Mesenchymal stem cell (in vitro differentiated cells and primary cell): Measurements from ENCODE around the gene C22orf39.
A peak's percentile ranks its signal among the peaks of the same experiment; 100 is the strongest.

ENCODE experiments used
- DNase-seq: peaks from one replicate; pipeline ENCODE4 v3.0.0-alpha.2; 2013
- H2AFZ ChIP-seq: one replicate; pipeline ENCODE4 v1.6.1; 2013; ENCODE audit warnings: low read depth, mild to moderate bottlenecking, control low read depth, inconsistent platforms, low read length, moderate library complexity
- H2AK5ac ChIP-seq: 2 replicates; pipeline ENCODE4 v1.6.1; 2013; ENCODE audit warnings: low read length, moderate library complexity, mild to moderate bottlenecking, inconsistent platforms; ENCODE audit not compliant: severe bottlenecking
- H2BK120ac ChIP-seq: one replicate; pipeline ENCODE4 v1.6.1; 2013; ENCODE audit warnings: low read depth, mild to moderate bottlenecking, inconsistent platforms, low read length, moderate library complexity
- H2BK12ac ChIP-seq, 2 experiments: one replicate each; pipeline ENCODE4 v1.6.1; 2013; ENCODE audit warnings: inconsistent platforms in 2 of 2, low read length in 2 of 2, mild to moderate bottlenecking in 2 of 2, moderate library complexity in 2 of 2, control low read depth in 1 of 2
- H2BK15ac ChIP-seq: one replicate; pipeline ENCODE4 v1.6.1; 2013; ENCODE audit warnings: mild to moderate bottlenecking, low read depth, inconsistent platforms; ENCODE audit not compliant: poor library complexity, severe bottlenecking
- H2BK5ac ChIP-seq: 2 replicates; pipeline ENCODE4 v1.6.1; 2013; ENCODE audit warnings: low read depth, mild to moderate bottlenecking, low read length, control low read depth, inconsistent platforms; ENCODE audit not compliant: poor library complexity, severe bottlenecking
- H3K14ac ChIP-seq, 2 experiments: one replicate each; pipeline ENCODE4 v1.6.1; 2013; ENCODE audit warnings: inconsistent platforms in 2 of 2, low read length in 2 of 2, control low read depth in 1 of 2, mild to moderate bottlenecking in 1 of 2, moderate library complexity in 1 of 2
- H3K18ac ChIP-seq, 2 experiments: one replicate each; pipeline ENCODE4 v1.6.1; 2013; ENCODE audit warnings: inconsistent platforms in 2 of 2, low read length in 2 of 2, control low read depth in 1 of 2, low read depth in 1 of 2, mild to moderate bottlenecking in 1 of 2
- H3K23ac ChIP-seq, 2 experiments: one replicate each; pipeline ENCODE4 v1.6.1; 2013; ENCODE audit warnings: inconsistent platforms in 2 of 2, low read length in 2 of 2, mild to moderate bottlenecking in 2 of 2, moderate library complexity in 2 of 2, control low read depth in 1 of 2
- H3K27ac ChIP-seq: 2 replicates; pipeline ENCODE4 v1.5.1; 2013; ENCODE audit warnings: mild to moderate bottlenecking, moderate library complexity, low read length, control low read depth, inconsistent platforms; ENCODE audit not compliant: poor library complexity, severe bottlenecking
- H3K27me3 ChIP-seq, 2 experiments: 2 replicates each; pipeline versions ENCODE4 v1.6.1 to v1.7.0; 2013; ENCODE audit warnings: low read length in 2 of 2, mild to moderate bottlenecking in 2 of 2, moderate library complexity in 2 of 2, control low read depth in 1 of 2, inconsistent platforms in 1 of 2; ENCODE audit not compliant: control insufficient read depth in 1 of 2, insufficient read depth in 1 of 2
- H3K36me3 ChIP-seq, 2 experiments: 2 replicates each; pipeline versions ENCODE4 v1.6.1 to v1.7.0; 2013; ENCODE audit warnings: low read length in 2 of 2, control low read depth in 1 of 2, inconsistent platforms in 1 of 2, low read depth in 1 of 2, mild to moderate bottlenecking in 1 of 2; ENCODE audit not compliant: insufficient read depth in 2 of 2, control insufficient read depth in 1 of 2
- H3K4ac ChIP-seq, 2 experiments: one replicate each; pipeline ENCODE4 v1.6.1; 2013; ENCODE audit warnings: inconsistent platforms in 2 of 2, low read length in 2 of 2, mild to moderate bottlenecking in 2 of 2, moderate library complexity in 2 of 2, control low read depth in 1 of 2, low read depth in 1 of 2
- H3K4me1 ChIP-seq: 2 replicates; pipeline ENCODE4 v1.6.1; 2013; ENCODE audit warnings: low read depth, low read length, control low read depth; ENCODE audit not compliant: control insufficient read depth, insufficient read depth
- H3K4me2 ChIP-seq: 2 replicates; pipeline ENCODE4 v1.6.1; 2013; ENCODE audit warnings: low read length, mild to moderate bottlenecking, inconsistent platforms; ENCODE audit not compliant: poor library complexity, severe bottlenecking
- H3K4me3 ChIP-seq, 2 experiments: 2 replicates each; pipeline versions ENCODE4 v1.5.1 to v1.7.0; 2013; ENCODE audit warnings: low read length in 2 of 2, mild to moderate bottlenecking in 2 of 2, control low read depth in 1 of 2, low read depth in 1 of 2; ENCODE audit not compliant: insufficient read depth in 1 of 2
- H3K79me1 ChIP-seq: replicated peaks from 2 replicates; pipeline ENCODE4 v1.6.1; 2013; ENCODE audit warnings: mild to moderate bottlenecking, control low read depth, low read length, inconsistent platforms; ENCODE audit not compliant: poor library complexity, severe bottlenecking
- H3K9ac ChIP-seq: 2 replicates; pipeline ENCODE4 v1.7.0; 2013; ENCODE audit warnings: mild to moderate bottlenecking, low read length, moderate library complexity
- H3K9me3 ChIP-seq: 2 replicates; pipeline ENCODE4 v1.7.0; 2013; ENCODE audit warnings: mild to moderate bottlenecking, low read length; ENCODE audit not compliant: control insufficient read depth
- H4K8ac ChIP-seq: one replicate; pipeline ENCODE4 v1.6.1; 2013; ENCODE audit warnings: inconsistent platforms, mild to moderate bottlenecking, low read length, moderate library complexity
- H4K91ac ChIP-seq: one replicate; pipeline ENCODE4 v1.6.1; 2013; ENCODE audit warnings: mild to moderate bottlenecking, low read length, inconsistent platforms
- WGBS: methylation state at CpG from one replicate; pipeline ENCODE4 v1.1.7; 2013; ENCODE audit warnings: mixed read lengths; 5-methylcytosine and 5-hydroxymethylcytosine counted together

The C22orf39 gene

DNA sequence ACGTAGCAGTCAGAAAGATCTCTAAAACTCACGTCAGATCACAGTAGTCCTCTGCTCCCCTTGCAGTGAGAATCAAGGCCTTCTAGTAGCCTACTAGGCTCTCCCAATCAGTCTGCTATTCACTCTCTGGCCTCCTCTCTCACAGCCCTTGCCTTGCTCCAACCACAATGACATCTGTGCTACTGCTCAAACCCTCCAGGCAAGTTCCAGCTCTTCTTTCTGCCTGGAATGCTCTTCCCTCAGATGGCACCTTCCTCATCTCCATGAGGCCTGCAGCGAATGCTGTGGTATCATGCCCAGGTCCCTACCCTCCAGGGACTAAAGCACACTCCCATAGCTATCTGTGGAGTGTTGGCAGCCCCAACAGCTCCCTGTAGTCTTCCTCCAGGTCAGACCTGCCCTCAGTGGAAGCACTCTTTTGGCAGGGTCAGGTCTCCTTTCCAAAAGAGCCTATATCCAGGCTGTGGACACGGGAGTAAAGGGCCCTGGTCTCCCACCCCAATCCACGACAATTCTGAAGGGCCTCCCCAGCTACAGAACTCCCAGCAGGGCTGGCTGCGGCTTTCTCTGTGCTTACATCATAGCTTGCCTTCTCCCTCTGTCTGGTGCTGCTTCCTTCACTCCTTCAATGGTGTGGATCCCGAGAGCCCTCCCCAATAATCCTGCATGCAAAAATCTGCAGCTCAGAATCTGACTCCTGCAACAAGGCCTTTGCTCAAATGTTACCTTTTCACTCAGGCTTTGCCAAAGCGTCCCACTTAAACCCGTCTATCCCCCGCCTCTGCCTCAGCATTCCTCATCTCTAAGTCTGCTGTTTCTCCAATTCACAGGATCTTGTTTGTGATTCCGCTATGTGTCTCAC, 24.8 kb downstream of the C22orf39 start:
- WGBS: 76% methylated on average over 11 of the region's 11 CpGs
- H4K91ac ChIP-seq: no peak overlapping the region
- no peak overlapping the region for H3K4ac ChIP-seq
- H3K4me1 ChIP-seq: peaks cover 11% of the 10 kb centered on the region
- H3K4me2 ChIP-seq: no peak overlapping the region
- H3K23ac ChIP-seq: no peak overlapping the region
- H2BK15ac ChIP-seq: no peak overlapping the region
- H3K36me3 ChIP-seq: peaks cover 0 to 3% of the 10 kb centered on the region in 2 experiments
- H3K4me3 ChIP-seq: no peak overlapping the region
- peak overlapping the region; percentile 9 for H3K9ac ChIP-seq
- H2BK120ac ChIP-seq: no peak overlapping the region
- no peak overlapping the region for H3K14ac ChIP-seq
- no peak overlapping the region for H3K27ac ChIP-seq
- no peak overlapping the region for H2BK5ac ChIP-seq
- no peak overlapping the region for H4K8ac ChIP-seq
- H2AFZ ChIP-seq: no peak overlapping the region
- H3K9me3 ChIP-seq: no peaks in the 10 kb centered on the region
- H3K27me3 ChIP-seq: no peaks in the 10 kb centered on the region
- no peak overlapping the region for H2AK5ac ChIP-seq
- no peak overlapping the region for H2BK12ac ChIP-seq
- H3K18ac ChIP-seq: no peak overlapping the region
- DNase-seq: no peak
- H3K79me1 ChIP-seq: peaks cover 13% of the 10 kb centered on the region

DNA sequence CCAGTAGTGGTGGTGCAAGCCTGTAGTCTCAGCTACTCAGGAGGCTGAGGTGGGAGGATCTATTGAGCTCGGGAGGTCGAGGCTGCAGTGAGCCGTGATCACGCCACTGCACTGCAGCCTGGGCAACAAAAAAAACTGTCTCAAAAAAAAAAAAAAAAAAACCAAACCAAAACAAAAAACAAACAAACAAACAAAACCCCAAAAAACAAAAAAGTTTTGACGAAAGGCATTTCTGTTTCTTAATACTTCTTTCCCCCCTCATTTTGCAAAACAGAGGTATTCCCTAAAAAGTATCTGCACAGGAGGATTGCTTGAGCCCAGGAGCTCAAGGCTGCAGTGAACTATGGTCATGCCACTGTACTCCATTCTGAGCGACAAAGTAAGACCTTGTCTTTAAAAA, 27.2 kb downstream of the C22orf39 start:
- no peak for DNase-seq
- Histone ChIP-seq H3K36me3 (peaks cover 0 to 3% of the 10 kb centered on the region in 2 experiments), H3K14ac (no peak overlapping the region), H3K27me3 (no peaks in the 10 kb centered on the region), H3K9me3 (no peaks in the 10 kb centered on the region), H3K4me3 (no peak overlapping the region), H4K91ac (no peak overlapping the region), H3K9ac (no peak overlapping the region), H2BK5ac (no peak overlapping the region), H3K4me2 (no peak overlapping the region), H4K8ac (no peak overlapping the region), H2AFZ (no peak overlapping the region), H3K79me1 (peaks cover 14% of the 10 kb centered on the region), H2BK15ac (no peak overlapping the region), H3K23ac (no peak overlapping the region), H3K18ac (no peak overlapping the region), H3K27ac (no peak overlapping the region), H2BK120ac (no peak overlapping the region), H2BK12ac (no peak overlapping the region), H3K4ac (no peak overlapping the region), H3K4me1 (peaks cover 11% of the 10 kb centered on the region), H2AK5ac (no peak overlapping the region)
- WGBS: 89% methylated on average over 5 of the region's 6 CpGs

DNA sequence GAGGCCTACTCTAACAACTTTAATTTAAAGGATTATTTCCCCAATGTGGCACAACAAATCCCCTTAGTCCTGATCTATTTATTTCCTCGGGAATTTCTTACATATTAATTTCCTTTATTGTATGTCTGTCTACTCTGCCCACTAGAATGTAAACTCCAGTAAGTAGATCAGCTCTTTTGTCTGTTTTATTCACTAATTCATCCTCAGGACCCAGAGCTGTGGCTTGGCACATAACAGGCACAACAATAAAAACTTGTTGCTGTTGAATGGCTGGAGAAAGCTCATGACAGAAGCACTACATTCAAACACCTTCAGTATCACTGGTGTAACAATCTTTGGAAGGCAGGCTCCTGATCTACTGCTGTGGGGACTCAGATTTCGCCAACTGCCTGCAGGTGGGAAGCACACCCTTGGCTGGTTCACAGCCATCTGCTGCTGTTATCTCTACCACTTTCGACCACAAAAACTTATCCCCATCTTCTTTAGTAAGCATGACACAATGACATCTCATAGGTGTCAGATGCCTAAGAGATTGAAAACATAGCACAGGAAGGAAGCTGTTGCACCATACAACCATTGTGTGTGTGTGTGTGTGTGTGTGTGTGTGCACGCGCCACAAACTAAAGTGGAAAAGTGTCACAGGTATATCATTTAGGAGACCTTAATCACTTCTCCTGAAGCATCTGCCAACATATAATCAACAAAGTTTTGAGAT, 27.9 kb downstream of the C22orf39 start:
- WGBS: 100% methylated on average over 2 of the region's 5 CpGs
- H3K36me3 ChIP-seq: no peaks in the 10 kb centered on the region

DNA sequence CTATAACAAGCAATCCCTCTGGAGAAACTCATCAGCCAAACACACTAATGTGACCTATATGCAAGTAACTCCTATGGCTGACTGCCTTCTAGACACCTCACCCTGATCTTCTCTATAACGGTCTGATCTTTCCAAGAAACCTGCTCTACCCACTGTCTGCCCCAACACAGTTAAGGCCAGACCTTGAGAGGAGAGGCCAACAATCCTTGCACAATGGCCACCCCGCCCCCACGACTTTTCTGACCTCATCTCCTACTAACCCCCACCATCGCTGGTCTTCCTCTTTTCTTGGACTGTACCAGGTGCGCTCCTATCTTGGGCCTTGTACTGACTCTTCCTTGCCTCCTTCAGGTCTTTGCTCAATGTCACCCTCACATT, 28.4 kb downstream of the C22orf39 start:
- Histone ChIP-seq H4K8ac (no peak overlapping the region), H2BK12ac (no peak overlapping the region), H4K91ac (no peak overlapping the region), H3K4me2 (no peak overlapping the region), H2BK120ac (no peak overlapping the region), H3K36me3 (no peaks in the 10 kb centered on the region), H2AK5ac (no peak overlapping the region), H3K9me3 (no peaks in the 10 kb centered on the region), H3K9ac (no peak overlapping the region), H3K4ac (no peak overlapping the region), H2BK15ac (no peak overlapping the region), H3K18ac (no peak overlapping the region), H3K14ac (no peak overlapping the region), H3K4me1 (peaks cover 11% of the 10 kb centered on the region), H2AFZ (no peak overlapping the region), H3K79me1 (peaks cover 12% of the 10 kb centered on the region), H3K23ac (no peak overlapping the region), H3K4me3 (no peak overlapping the region), H2BK5ac (no peak overlapping the region), H3K27me3 (no peaks in the 10 kb centered on the region), H3K27ac (no peak overlapping the region)
- no peak for DNase-seq
- WGBS: 97% methylated on average over 5 of the region's 5 CpGs

More for the DNA sequence above, 27.9 kb downstream of the C22orf39 start:
- Histone ChIP-seq H3K27me3 (no peaks in the 10 kb centered on the region), H3K9ac (no peak overlapping the region), H4K91ac (no peak overlapping the region), H2BK120ac (no peak overlapping the region), H2AFZ (no peak overlapping the region), H3K4me1 (peaks cover 11% of the 10 kb centered on the region), H3K4ac (no peak overlapping the region), H3K23ac (no peak overlapping the region), H4K8ac (no peak overlapping the region), H3K9me3 (no peaks in the 10 kb centered on the region), H2BK12ac (no peak overlapping the region), H3K79me1 (peaks cover 14% of the 10 kb centered on the region), H3K4me2 (no peak overlapping the region), H3K4me3 (no peak overlapping the region), H2AK5ac (no peak overlapping the region), H2BK15ac (no peak overlapping the region), H3K27ac (no peak overlapping the region), H2BK5ac (no peak overlapping the region), H3K18ac (no peak overlapping the region), H3K14ac (no peak overlapping the region)
- no peak for DNase-seq
